ENCODE data around the gene RFX7. TPM values are rescaled to one million over a fixed set of nuclear protein-coding genes. Genes with fewer than 3 reads are reported as not detected.
A peak's percentile ranks its signal among the peaks of the same experiment; 100 is the strongest.

The RFX7 gene
- 6.0 and 11.6 TPM in 2 replicates for total RNA-seq
- polyA plus RNA-seq: 5.9 and 8.8 TPM in 2 replicates

DNA sequence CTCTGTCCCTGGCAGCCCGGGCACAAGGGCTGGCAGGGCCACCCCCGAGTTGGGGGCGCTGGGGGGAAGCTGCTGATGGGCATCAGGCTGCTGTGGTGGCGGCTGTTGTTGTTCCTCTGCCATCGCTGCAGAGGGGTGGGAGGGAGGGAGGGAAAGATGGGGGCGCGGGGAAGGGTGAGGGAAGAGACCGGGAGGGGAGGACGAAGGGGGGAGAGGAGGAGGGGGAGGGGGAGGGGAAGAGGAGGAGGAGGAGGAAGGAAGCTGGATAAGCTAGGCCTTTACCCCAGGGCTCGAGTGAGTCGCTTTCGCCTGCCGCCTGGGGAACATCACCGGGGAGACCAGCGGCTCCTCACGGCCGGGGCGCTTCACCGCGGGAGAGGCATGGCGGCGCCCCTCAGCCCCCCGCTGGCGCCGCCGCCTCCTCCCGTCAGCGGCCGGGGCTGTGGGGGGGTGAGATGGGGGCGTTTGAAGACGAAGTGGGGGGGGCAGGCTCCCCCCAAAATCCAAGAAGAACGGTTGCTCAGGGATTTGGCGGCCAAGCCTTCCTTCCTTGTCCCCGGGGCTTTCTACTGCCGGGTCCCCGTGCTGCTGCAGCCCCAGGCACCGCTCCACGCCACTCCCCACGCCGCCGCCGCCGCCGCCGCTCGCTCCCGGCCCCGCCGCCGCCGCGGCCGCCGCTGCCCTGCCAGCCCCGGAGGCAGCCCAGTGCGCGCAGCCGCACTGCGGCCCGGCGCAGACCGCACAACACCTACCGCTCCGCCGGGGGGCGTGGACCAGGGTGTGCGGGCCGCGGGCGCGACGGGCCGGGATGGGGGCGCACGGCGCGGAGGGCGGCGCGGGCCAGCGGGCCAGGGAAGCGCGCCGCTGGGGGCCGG lies at the start of gene RFX7:
Gene RFX7, minus strand, starts transcription at position 717 of the 875 bp plus-strand sequence. Its CDS starts 594 bp downstream, at position 123.
- no peak for TF ChIP-seq CTCF (IDR thresholded peaks at IDR 0.05; ENCODE audit: low read depth, low read length)
- peak within 1 kb of the TSS; percentile 87 for H3K27ac ChIP-seq

DNA sequence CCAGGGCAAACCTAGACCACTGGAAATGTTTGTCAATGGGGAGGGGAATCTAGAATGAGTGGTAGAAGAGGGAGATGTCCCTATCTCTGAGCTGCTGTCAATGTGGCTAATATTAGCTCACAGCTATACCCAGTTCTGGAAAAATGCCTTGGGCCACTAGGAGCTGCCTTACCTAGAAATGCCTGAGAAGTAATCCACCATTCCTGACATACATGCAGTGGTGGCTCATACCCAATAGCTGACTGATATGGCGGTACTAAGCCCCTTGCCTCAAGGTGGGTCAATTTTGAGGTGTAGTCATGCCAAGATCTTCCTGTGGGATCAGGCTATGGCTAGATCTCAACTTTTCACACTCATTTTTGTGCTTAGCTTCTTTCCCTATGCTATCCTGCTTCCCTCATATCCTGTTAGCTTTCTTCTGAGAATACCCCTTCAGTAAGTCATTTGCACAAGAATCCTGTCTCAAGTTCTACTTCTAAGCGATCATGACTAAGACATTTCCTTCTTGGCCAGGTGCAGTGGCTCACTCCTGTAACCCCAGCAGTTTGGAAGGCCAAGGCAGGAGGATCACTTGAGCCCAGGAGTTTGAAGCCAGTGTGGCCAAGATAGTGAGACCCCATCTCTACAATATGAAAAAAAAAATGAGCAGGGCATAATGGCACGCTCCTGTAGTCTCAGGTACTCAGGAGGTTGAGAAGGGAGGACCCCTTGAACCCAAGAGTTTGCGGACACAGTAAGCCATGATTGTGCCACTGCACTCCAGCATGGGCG lies 49.1 kb upstream of the RFX7 start:
- no peak overlapping the region for H3K4me3 ChIP-seq
- no peaks in the 10 kb centered on the region for H3K4me1 ChIP-seq (ENCODE audit: low read depth)
- H3K27me3 ChIP-seq: no peaks in the 10 kb centered on the region
- DNase-seq (ENCODE audit: low read depth in 1 of 2, low spot score in 1 of 2): no peak
- H3K27ac ChIP-seq: no peak overlapping the region
- H3K9me3 ChIP-seq (ENCODE audit: low read depth): no peaks in the 10 kb centered on the region
- H3K36me3 ChIP-seq: no peaks in the 10 kb centered on the region
- no peak for TF ChIP-seq CTCF (IDR thresholded peaks at IDR 0.05; ENCODE audit: low read depth, low read length)

More for the DNA sequence above, at the start of gene RFX7:
- peak within 1 kb of the TSS; percentile 98 for H3K4me3 ChIP-seq
- no peaks in the 10 kb centered on the region for H3K27me3 ChIP-seq
- no peaks in the 10 kb centered on the region for H3K9me3 ChIP-seq (ENCODE audit: low read depth)
- peaks cover 30% of the 10 kb centered on the region for H3K4me1 ChIP-seq (ENCODE audit: low read depth)
- peak; percentile 84 to 92 for DNase-seq (ENCODE audit: low read depth in 1 of 2, low spot score in 1 of 2)
- H3K36me3 ChIP-seq: no peaks in the 10 kb centered on the region

GRCh38 chr15:56291741-56292140 lies 48.1 kb upstream of the RFX7 start:
- H3K9me3 ChIP-seq (ENCODE audit: low read depth): no peaks in the 10 kb centered on the region
- H3K4me1 ChIP-seq (ENCODE audit: low read depth): no peaks in the 10 kb centered on the region
- H3K36me3 ChIP-seq: no peaks in the 10 kb centered on the region
- no peak for DNase-seq (ENCODE audit: low read depth in 1 of 2, low spot score in 1 of 2)
- TF ChIP-seq CTCF (IDR thresholded peaks at IDR 0.05; ENCODE audit: low read depth, low read length): no peak
- no peak overlapping the region for H3K27ac ChIP-seq
- H3K27me3 ChIP-seq: no peaks in the 10 kb centered on the region
- no peak overlapping the region for H3K4me3 ChIP-seq

- Histone ChIP-seq H3K27ac (no peak overlapping the region), H3K27me3 (no peaks in the 10 kb centered on the region), H3K4me3 (no peak overlapping the region), H3K36me3 (no peaks in the 10 kb centered on the region), H3K4me1 (ENCODE audit: low read depth) (no peaks in the 10 kb centered on the region), H3K9me3 (ENCODE audit: low read depth) (no peaks in the 10 kb centered on the region)
- no peak for DNase-seq (ENCODE audit: low read depth in 1 of 2, low spot score in 1 of 2)
- TF ChIP-seq CTCF (IDR thresholded peaks at IDR 0.05; ENCODE audit: low read depth, low read length): peak; percentile 6
Measured at GRCh38 chr15:56286213-56286612, 42.5 kb upstream of the RFX7 start.

DNA sequence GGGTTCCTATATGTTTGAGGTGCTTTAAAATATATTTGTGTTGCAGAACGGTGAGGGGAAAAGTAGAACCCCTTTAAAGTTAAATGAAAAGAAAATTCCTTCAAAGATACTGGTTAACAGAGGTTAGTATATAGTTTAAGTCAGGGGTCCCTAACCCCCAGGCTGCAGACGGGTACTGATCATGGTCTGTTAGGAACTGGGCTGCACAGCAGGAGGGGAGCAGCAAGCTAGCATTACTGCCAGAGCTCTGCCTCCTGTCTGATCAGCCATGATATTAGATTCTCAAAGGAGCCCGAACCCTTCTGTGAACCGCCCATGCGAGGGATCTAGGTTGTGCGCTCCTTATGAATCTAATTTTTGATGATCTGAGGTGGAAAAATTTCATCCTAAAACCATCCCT lies 37.5 kb upstream of the RFX7 start:
- H3K27ac ChIP-seq: no peak overlapping the region
- no peaks in the 10 kb centered on the region for H3K27me3 ChIP-seq
- no peaks in the 10 kb centered on the region for H3K4me1 ChIP-seq (ENCODE audit: low read depth)
- no peak for TF ChIP-seq CTCF (IDR thresholded peaks at IDR 0.05; ENCODE audit: low read depth, low read length)
- DNase-seq (ENCODE audit: low read depth in 1 of 2, low spot score in 1 of 2): no peak
- H3K4me3 ChIP-seq: no peak overlapping the region
- H3K36me3 ChIP-seq: no peaks in the 10 kb centered on the region
- no peaks in the 10 kb centered on the region for H3K9me3 ChIP-seq (ENCODE audit: low read depth)
